ENCODE data around the gene CERS1. TPM values are rescaled to one million over a fixed set of nuclear protein-coding genes. Genes with fewer than 3 reads are reported as not detected.

CERS1 gene
- total RNA-seq, 4 donors from 2014 or later = 0.24 to 1.3 (median 0.59) TPM

GRCh38 chr19:18908917-18909619, 13.1 kb upstream of the CERS1 start:
- Histone ChIP-seq H3K4me1 (no peaks in the 10 kb centered on the region), H3K27ac (no peak overlapping the region), H3K9me3 (no peaks in the 10 kb centered on the region), H3K27me3 (no peaks in the 10 kb centered on the region), H3K36me3 (peaks cover 40 to 51% of the 10 kb centered on the region in 2 donors), H3K4me3 (replicated peaks in 1 of 3) (no peak overlapping the region)
- TF ChIP-seq POLR2A (IDR thresholded peaks at IDR 0.05) (no peak), CTCF (IDR thresholded peaks at IDR 0.05) (no peak)
- DNase-seq = no peak
- 92 to 98% methylated on average over 14 to 16 of the region's 17 CpGs for WGBS, 2 donors
- intact Hi-C loops (cut with DNase I) = no loop called here

GRCh38 chr19:18906605-18907519, 10.9 kb upstream of the CERS1 start:
- intact Hi-C loops (cut with DNase I) = no loop called here
- DNase-seq = no peak
- Histone ChIP-seq H3K27me3 (no peaks in the 10 kb centered on the region), H3K36me3 (peaks cover 40 to 49% of the 10 kb centered on the region in 2 donors), H3K4me1 (no peaks in the 10 kb centered on the region), H3K4me3 (replicated peaks in 1 of 3) (no peak overlapping the region), H3K27ac (no peak overlapping the region), H3K9me3 (no peaks in the 10 kb centered on the region)
- TF ChIP-seq POLR2A (IDR thresholded peaks at IDR 0.05) = no peak
- TF ChIP-seq CTCF (IDR thresholded peaks at IDR 0.05) = no peak
- WGBS, 2 donors = 93 to 94% methylated on average over 19 to 26 of the region's 36 CpGs

GRCh38 chr19:18905513-18906236, 9.7 kb upstream of the CERS1 start:
- 92 to 93% methylated on average over 19 to 22 of the region's 26 CpGs for WGBS, 2 donors
- Histone ChIP-seq H3K27me3 (no peaks in the 10 kb centered on the region), H3K9me3 (no peaks in the 10 kb centered on the region), H3K27ac (no peak overlapping the region), H3K4me1 (no peaks in the 10 kb centered on the region), H3K4me3 (replicated peaks in 1 of 3) (no peak overlapping the region), H3K36me3 (peaks cover 35 to 51% of the 10 kb centered on the region in 2 donors)
- DNase-seq = no peak
- intact Hi-C loops (cut with DNase I) = no loop called here
- TF ChIP-seq POLR2A (IDR thresholded peaks at IDR 0.05) (no peak), CTCF (IDR thresholded peaks at IDR 0.05) (no peak)

GRCh38 chr19:18905058-18905456, 9.1 kb upstream of the CERS1 start:
- no peak for TF ChIP-seq POLR2A (IDR thresholded peaks at IDR 0.05)
- TF ChIP-seq CTCF (IDR thresholded peaks at IDR 0.05) = no peak
- H3K27ac ChIP-seq = no peak overlapping the region
- no peaks in the 10 kb centered on the region for H3K9me3 ChIP-seq
- H3K4me1 ChIP-seq = no peaks in the 10 kb centered on the region
- 86 to 91% methylated on average over 7 to 8 of the region's 8 CpGs for WGBS, 2 donors
- H3K27me3 ChIP-seq = no peaks in the 10 kb centered on the region
- intact Hi-C loops (cut with DNase I) = no loop called here
- peaks cover 36 to 56% of the 10 kb centered on the region in 2 donors for H3K36me3 ChIP-seq
- DNase-seq = no peak
- no peak overlapping the region for H3K4me3 ChIP-seq (replicated peaks in 1 of 3)
